Smooth muscle cell (in vitro differentiated cells): ENCODE data around the gene ANKRD33B. TPM values are rescaled to one million over a fixed set of nuclear protein-coding genes. Genes with fewer than 3 reads are reported as not detected.

ENCODE experiments used
- DNase-seq: peaks from one replicate; lab custom pipeline; 2025; ENCODE audit not compliant: unreplicated experiment; lab: John Stamatoyannopoulos, UW
- H2AFZ ChIP-seq: fragments of 200-600 bp; sonication (generic); 2 replicates; pipeline ENCODE4 v1.6.0; 2016; ENCODE audit warnings: antibody characterized with exemption, low read depth, mild to moderate bottlenecking
- H3F3A ChIP-seq: fragments of 200-600 bp; sonication (generic); 2 replicates; pipeline ENCODE4 v1.6.0; 2017; ENCODE audit warnings: antibody characterized with exemption, low read depth
- H3K27ac ChIP-seq: fragments of 200-600 bp; sonication (generic); 2 replicates; pipeline ENCODE4 v1.5.1; 2016; ENCODE audit warnings: low read depth, mild to moderate bottlenecking
- H3K27me3 ChIP-seq: fragments of 200-600 bp; sonication (generic); 2 replicates; pipeline ENCODE4 v1.6.1; 2016; ENCODE audit warnings: low read depth, mild to moderate bottlenecking
- H3K36me3 ChIP-seq: fragments of 200-600 bp; sonication (generic); 2 replicates; pipeline ENCODE4 v1.5.1; 2016; ENCODE audit warnings: low read depth
- H3K4me1 ChIP-seq: fragments of 200-600 bp; sonication (generic); 2 replicates; pipeline ENCODE4 v1.5.1; 2016; ENCODE audit warnings: low read depth
- H3K4me2 ChIP-seq: fragments of 200-600 bp; sonication (generic); 2 replicates; pipeline ENCODE4 v1.6.0; 2016; ENCODE audit warnings: mild to moderate bottlenecking
- H3K4me3 ChIP-seq: fragments of 200-600 bp; sonication (generic); 2 replicates; pipeline ENCODE4 v1.5.1; 2016; ENCODE audit warnings: mild to moderate bottlenecking
- H3K79me2 ChIP-seq: fragments of 200-600 bp; sonication (generic); 2 replicates; pipeline ENCODE4 v1.6.0; 2016; ENCODE audit warnings: low read depth, mild to moderate bottlenecking
- H3K9ac ChIP-seq: fragments of 200-600 bp; sonication (generic); 2 replicates; pipeline ENCODE4 v1.6.0; 2016; ENCODE audit warnings: low read depth
- H3K9me3 ChIP-seq: fragments of 200-600 bp; sonication (generic); replicated peaks from 2 replicates; pipeline ENCODE4 v1.5.1; 2016; ENCODE audit warnings: low read depth
- H4K20me1 ChIP-seq: fragments of 200-600 bp; sonication (generic); 2 replicates; pipeline ENCODE4 v1.6.0; 2016; ENCODE audit warnings: low read depth
- WGBS: methylation state at CpG from one replicate; pipeline ENCODE4 v1.1.7; 2016; ENCODE audit warnings: low lambda C conversion rate; 5-methylcytosine and 5-hydroxymethylcytosine counted together
- polyA plus RNA-seq: library from polyadenylated mRNA; unstranded; fragments of >200 nt; fragmentation: Nextera tagmentation; extraction: Ambion mirVana; gene quantifications from 2 replicates; pipeline ENCODE4 v1.2.1, GENCODE V29; 2016
- total RNA-seq: library from RNA; depleted of rRNA; stranded (reverse); fragments of >200 nt; gene quantifications from 2 replicates; pipeline ENCODE4 v1.2.3, GENCODE V29; 2014
- TF ChIP-seq, protein P1 (sequence below): fragments of 200-600 bp; sonication (generic); IDR thresholded peaks from 2 replicates; pipeline ENCODE4 v1.5.1; 2017; ENCODE audit warnings: borderline replicate concordance, mild to moderate bottlenecking, antibody characterized with exemption; ENCODE audit not compliant: insufficient read depth, poor library complexity, severe bottlenecking

Gene ANKRD33B
- total and polyA plus RNA-seq, 2 experiments from 2014 or later = 1.2 to 2.2 TPM

- Histone ChIP-seq H3K4me1 (no peaks in the 10 kb centered on the region), H3K4me2 (no peak overlapping the region), H3K79me2 (peaks cover 4% of the 10 kb centered on the region), H4K20me1 (no peaks in the 10 kb centered on the region), H2AFZ (no peak overlapping the region), H3K9ac (no peak overlapping the region), H3K27me3 (no peaks in the 10 kb centered on the region), H3F3A (no peaks in the 10 kb centered on the region), H3K27ac (no peak overlapping the region), H3K4me3 (no peak overlapping the region), H3K9me3 (no peaks in the 10 kb centered on the region), H3K36me3 (no peaks in the 10 kb centered on the region)
- WGBS = 92% methylated on average over 7 of the region's 7 CpGs
- TF ChIP-seq, protein P1, sequence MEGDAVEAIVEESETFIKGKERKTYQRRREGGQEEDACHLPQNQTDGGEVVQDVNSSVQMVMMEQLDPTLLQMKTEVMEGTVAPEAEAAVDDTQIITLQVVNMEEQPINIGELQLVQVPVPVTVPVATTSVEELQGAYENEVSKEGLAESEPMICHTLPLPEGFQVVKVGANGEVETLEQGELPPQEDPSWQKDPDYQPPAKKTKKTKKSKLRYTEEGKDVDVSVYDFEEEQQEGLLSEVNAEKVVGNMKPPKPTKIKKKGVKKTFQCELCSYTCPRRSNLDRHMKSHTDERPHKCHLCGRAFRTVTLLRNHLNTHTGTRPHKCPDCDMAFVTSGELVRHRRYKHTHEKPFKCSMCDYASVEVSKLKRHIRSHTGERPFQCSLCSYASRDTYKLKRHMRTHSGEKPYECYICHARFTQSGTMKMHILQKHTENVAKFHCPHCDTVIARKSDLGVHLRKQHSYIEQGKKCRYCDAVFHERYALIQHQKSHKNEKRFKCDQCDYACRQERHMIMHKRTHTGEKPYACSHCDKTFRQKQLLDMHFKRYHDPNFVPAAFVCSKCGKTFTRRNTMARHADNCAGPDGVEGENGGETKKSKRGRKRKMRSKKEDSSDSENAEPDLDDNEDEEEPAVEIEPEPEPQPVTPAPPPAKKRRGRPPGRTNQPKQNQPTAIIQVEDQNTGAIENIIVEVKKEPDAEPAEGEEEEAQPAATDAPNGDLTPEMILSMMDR = no peak
- no peak for DNase-seq
These were observed 12.4 kb downstream of the ANKRD33B start for GRCh38 chr5:10576121-10576789.

DNA sequence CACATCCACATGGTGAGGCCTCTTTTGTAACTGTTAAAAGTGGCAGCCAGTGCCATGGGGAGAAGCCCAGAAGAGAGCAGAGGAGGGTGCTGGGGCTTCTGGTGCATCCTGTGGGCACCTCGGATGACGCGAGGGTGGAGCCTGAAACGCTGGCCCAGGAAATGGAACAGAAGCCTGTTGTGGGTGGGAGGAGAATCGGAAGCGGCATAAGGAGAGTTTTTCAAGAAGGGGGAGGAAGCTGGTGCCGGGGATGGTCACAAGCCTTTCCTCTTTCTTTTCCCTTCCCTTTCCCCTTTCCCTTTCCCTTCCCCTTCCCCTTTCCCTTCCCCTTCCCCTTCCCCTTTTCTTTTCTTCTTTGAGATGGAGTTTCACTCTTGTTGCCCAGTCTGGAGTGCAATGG, 12.9 kb downstream of the ANKRD33B start:
- no peak overlapping the region for H3K4me2 ChIP-seq
- H3K4me3 ChIP-seq = no peak overlapping the region
- DNase-seq = no peak
- H3K36me3 ChIP-seq = no peaks in the 10 kb centered on the region
- H3K9me3 ChIP-seq = no peaks in the 10 kb centered on the region
- WGBS = 87% methylated on average over 7 of the region's 7 CpGs
- no peaks in the 10 kb centered on the region for H3K4me1 ChIP-seq
- TF ChIP-seq, protein P1 = no peak
- H3K79me2 ChIP-seq = peaks cover 4% of the 10 kb centered on the region
- H2AFZ ChIP-seq = no peak overlapping the region
- no peaks in the 10 kb centered on the region for H3K27me3 ChIP-seq
- no peaks in the 10 kb centered on the region for H4K20me1 ChIP-seq
- H3K27ac ChIP-seq = no peak overlapping the region
- no peaks in the 10 kb centered on the region for H3F3A ChIP-seq
- H3K9ac ChIP-seq = no peak overlapping the region

GRCh38 chr5:10577371-10578292, 13.8 kb downstream of the ANKRD33B start:
- H3K36me3 ChIP-seq = no peaks in the 10 kb centered on the region
- H3K79me2 ChIP-seq = peaks cover 4% of the 10 kb centered on the region
- H3K4me2 ChIP-seq = no peak overlapping the region
- H3F3A ChIP-seq = no peaks in the 10 kb centered on the region
- no peaks in the 10 kb centered on the region for H3K4me1 ChIP-seq
- no peaks in the 10 kb centered on the region for H3K27me3 ChIP-seq
- no peak overlapping the region for H3K27ac ChIP-seq
- DNase-seq = no peak
- 72% methylated on average over 18 of the region's 18 CpGs for WGBS
- no peaks in the 10 kb centered on the region for H4K20me1 ChIP-seq
- no peak overlapping the region for H3K9ac ChIP-seq
- H3K4me3 ChIP-seq = no peak overlapping the region
- H3K9me3 ChIP-seq = no peaks in the 10 kb centered on the region
- TF ChIP-seq, protein P1 = no peak
- no peak overlapping the region for H2AFZ ChIP-seq
